Spleen (tissue), 7 donors: ENCODE results near the gene ZMIZ1.

ENCODE experiments used
- CTCF ChIP-seq, 11 experiments: fragments of 200-600 bp in 7 of 11; fragments of 450-650 bp in 4 of 11; sonication (generic) in 4 of 11; IDR thresholded peaks in 8 of 11; conservative IDR thresholded peaks in 3 of 11; 1 replicate in 7 of 11; 2 replicates in 4 of 11; pipeline versions ENCODE4 v1.4.0 to v1.8.0; 2016 to 2021; ENCODE audit warnings: antibody characterized with exemption in 11 of 11, inconsistent platforms in 4 of 11, mild to moderate bottlenecking in 1 of 11
- POLR2A ChIP-seq, 3 donors: fragments of 450-650 bp; IDR thresholded peaks; one replicate each; pipeline ENCODE4 v1.5.1; 2017; ENCODE audit warnings: antibody characterized with exemption in 3 of 3, mild to moderate bottlenecking in 1 of 3
- POLR2AphosphoS5 ChIP-seq, 3 donors: sonication (generic); formaldehyde crosslinking; IDR thresholded peaks; one replicate each; pipeline ENCODE4 v1.5.1; 2017; ENCODE audit warnings: antibody characterized with exemption in 3 of 3
- donor health status: DM: no; HTN: no; CAD: no; lungs with moderate emphysema.
- donor health status: DM: no; HTN: no; CAD: no.
- donor health status: DM: no; HTN: no; CAD: no.

GRCh38 chr10:79289801-79290200, 221.0 kb downstream of the ZMIZ1 start:
- TF ChIP-seq CTCF (IDR thresholded peaks at IDR 0.05 in 8 of 11, conservative IDR thresholded peaks at IDR 0.05 in 3 of 11): no peak
- peak in 2 of 3 donors; percentile 13 to 33 for TF ChIP-seq POLR2AphosphoS5 (IDR thresholded peaks at IDR 0.05)
- TF ChIP-seq POLR2A (IDR thresholded peaks at IDR 0.05): no peak
